H1 (cell line): ENCODE measurements around the gene DOK1. TPM values are rescaled to one million over a fixed set of nuclear protein-coding genes. Genes with fewer than 3 reads are reported as not detected.

ENCODE experiments used
- CTCF ChIA-PET: fragments of 300-600 bp; sonication (Branson Sonifier 250); formaldehyde crosslinking; loops from one replicate; lab custom pipeline; 2021; ENCODE audit not compliant: partially characterized antibody; lab: Charles Lee
- POLR2A ChIA-PET: fragments of 300-600 bp; sonication (Branson Sonifier 250); formaldehyde crosslinking; loops from one replicate; lab custom pipeline; 2021; ENCODE audit warnings: inconsistent platforms; ENCODE audit not compliant: partially characterized antibody; lab: Charles Lee
- DNase-seq, 2 experiments: peaks; one replicate each; pipeline versions ENCODE4 v3.0.0 to v3.0.0-alpha.2; 2010 to 2022; ENCODE audit warnings: low spot score in 2 of 2, low read depth in 1 of 2, mixed read lengths in 1 of 2
- FAIRE-seq: peaks from 2 replicates; lab custom pipeline; 2011; peaks lifted over from hg19 to GRCh38; lab: Jason Lieb, UNC
- H2AFZ ChIP-seq: 2 replicates; pipeline ENCODE4 v1.8.1; 2012; ENCODE audit warnings: low read length, inconsistent platforms
- H2AK5ac ChIP-seq: 2 replicates; pipeline ENCODE4 v1.6.1; 2013; ENCODE audit warnings: low read depth, low read length
- H2BK120ac ChIP-seq: replicated peaks from 2 replicates; pipeline ENCODE3; 2013; ENCODE audit warnings: low read depth, low read length, inconsistent platforms
- H2BK12ac ChIP-seq: 2 replicates; pipeline ENCODE4 v1.6.1; 2013; ENCODE audit warnings: low read depth, low read length
- H2BK15ac ChIP-seq: 2 replicates; pipeline ENCODE4 v1.6.1; 2013; ENCODE audit warnings: low read length
- H2BK20ac ChIP-seq: 2 replicates; pipeline ENCODE4 v1.6.1; 2013; ENCODE audit warnings: low read length
- H2BK5ac ChIP-seq: 2 replicates; pipeline ENCODE4 v1.6.1; 2013; ENCODE audit warnings: low read depth, low read length
- H3K14ac ChIP-seq: 2 replicates; pipeline ENCODE4 v1.6.1; 2013; ENCODE audit warnings: inconsistent platforms; ENCODE audit not compliant: insufficient read length
- H3K18ac ChIP-seq: 2 replicates; pipeline ENCODE4 v1.6.1; 2013; ENCODE audit warnings: low read length; ENCODE audit errors: extremely low read depth
- H3K23ac ChIP-seq: 2 replicates; pipeline ENCODE4 v1.6.1; 2013; ENCODE audit warnings: inconsistent platforms; ENCODE audit not compliant: insufficient read length
- H3K23me2 ChIP-seq: 2 replicates; pipeline ENCODE4 v1.6.1; 2013; ENCODE audit warnings: low read depth, low read length
- H3K27ac ChIP-seq: 2 replicates; pipeline ENCODE4 v1.6.1; 2011; ENCODE audit warnings: low read depth, low read length, inconsistent platforms
- H3K27me3 ChIP-seq, 4 experiments: replicated peaks in 1 of 4; 1 replicate in 1 of 4; 2 replicates in 3 of 4; pipeline versions ENCODE4 v1.6.1 to v1.8.1; 2011 to 2013; ENCODE audit warnings: low read length in 3 of 4, mild to moderate bottlenecking in 3 of 4, inconsistent platforms in 2 of 4, mixed read lengths in 2 of 4, moderate library complexity in 1 of 4; ENCODE audit not compliant: control insufficient read depth in 3 of 4, insufficient read depth in 3 of 4; ENCODE audit errors: extremely low read depth in 1 of 4
- H3K36me3 ChIP-seq, 4 experiments: 2 replicates each; pipeline versions ENCODE4 v1.6.1 to v1.8.1; 2011 to 2013; ENCODE audit warnings: mild to moderate bottlenecking in 4 of 4, low read length in 3 of 4, moderate library complexity in 2 of 4, control low read depth in 1 of 4, inconsistent platforms in 1 of 4; ENCODE audit not compliant: insufficient read depth in 4 of 4, control insufficient read depth in 2 of 4
- H3K4ac ChIP-seq: replicated peaks from 2 replicates; pipeline ENCODE3; 2013; ENCODE audit warnings: low read length, low read depth, mixed read lengths, inconsistent platforms; ENCODE audit not compliant: insufficient read length
- H3K4me1 ChIP-seq, 4 experiments: replicated peaks in 1 of 4; 1 replicate in 1 of 4; 2 replicates in 3 of 4; pipeline versions ENCODE4 v1.6.1 to v1.8.1; 2011 to 2013; ENCODE audit warnings: low read length in 3 of 4, inconsistent platforms in 2 of 4, mixed read lengths in 1 of 4; ENCODE audit not compliant: insufficient read depth in 4 of 4, control insufficient read depth in 3 of 4
- H3K4me2 ChIP-seq, 2 experiments: 2 replicates each; pipeline versions ENCODE4 v1.6.1 to v1.8.1; 2011 to 2013; ENCODE audit warnings: low read depth in 2 of 2, low read length in 2 of 2, control low read depth in 1 of 2, inconsistent platforms in 1 of 2, mild to moderate bottlenecking in 1 of 2; ENCODE audit not compliant: insufficient read depth in 1 of 2
- H3K4me3 ChIP-seq, 4 experiments: fragments of 200-600, 300-600 bp in 1 of 4; sonication (generic), shearing (Covaris generic), sonication (Bioruptor Twin) in 1 of 4; 2 replicates each; pipeline versions ENCODE4 v1.5.1 to v1.8.1; 2011 to 2016; ENCODE audit warnings: low read length in 4 of 4, low read depth in 3 of 4, control low read depth in 2 of 4, inconsistent platforms in 2 of 4, mild to moderate bottlenecking in 2 of 4, mixed read lengths in 1 of 4, moderate library complexity in 1 of 4; ENCODE audit not compliant: insufficient read depth in 2 of 4; ENCODE audit errors: extremely low read depth in 1 of 4
- H3K56ac ChIP-seq: replicated peaks from 2 replicates; pipeline ENCODE3; 2013; ENCODE audit warnings: low read depth, mild to moderate bottlenecking, mixed read lengths, low read length, inconsistent platforms; ENCODE audit not compliant: insufficient read length
- H3K79me1 ChIP-seq: 2 replicates; pipeline ENCODE4 v1.6.1; 2013; ENCODE audit warnings: low read depth, low read length, control low read depth
- H3K79me2 ChIP-seq, 2 experiments: 2 replicates each; pipeline versions ENCODE4 v1.6.1 to v1.8.1; 2012 to 2013; ENCODE audit warnings: low read length in 2 of 2, mild to moderate bottlenecking in 2 of 2, inconsistent platforms in 1 of 2; ENCODE audit not compliant: insufficient read depth in 2 of 2, control insufficient read depth in 1 of 2
- H3K9ac ChIP-seq, 4 experiments: replicated peaks in 1 of 4; 1 replicate in 1 of 4; 2 replicates in 3 of 4; pipeline versions ENCODE4 v1.6.1 to v1.8.1; 2011 to 2013; ENCODE audit warnings: low read depth in 3 of 4, low read length in 3 of 4, control low read depth in 2 of 4, mild to moderate bottlenecking in 2 of 4, moderate library complexity in 2 of 4, inconsistent platforms in 1 of 4; ENCODE audit errors: extremely low read depth in 1 of 4
- H3K9me3 ChIP-seq, 2 experiments: 2 replicates each; pipeline versions ENCODE4 v1.6.1 to v1.8.1; 2012 to 2013; ENCODE audit warnings: mild to moderate bottlenecking in 2 of 2, moderate library complexity in 2 of 2, control low read depth in 1 of 2, inconsistent platforms in 1 of 2, low read depth in 1 of 2, low read length in 1 of 2, mixed read lengths in 1 of 2; ENCODE audit not compliant: insufficient read depth in 2 of 2
- H4K20me1 ChIP-seq, 2 experiments: replicated peaks in 1 of 2; 2 replicates each; pipeline versions ENCODE3 to v1.8.1; 2011 to 2013; ENCODE audit warnings: inconsistent platforms in 2 of 2, low read length in 2 of 2, mild to moderate bottlenecking in 1 of 2; ENCODE audit not compliant: insufficient read depth in 2 of 2, control insufficient read depth in 1 of 2
- H4K5ac ChIP-seq: 2 replicates; pipeline ENCODE4 v1.6.1; 2013; ENCODE audit warnings: low read length, low read depth, mixed read lengths, inconsistent platforms; ENCODE audit not compliant: insufficient read length
- H4K8ac ChIP-seq: 2 replicates; pipeline ENCODE4 v1.8.0; 2013; ENCODE audit warnings: mild to moderate bottlenecking, moderate library complexity, low read length, inconsistent platforms; ENCODE audit not compliant: insufficient read depth; ENCODE audit errors: extremely low read depth
- H4K91ac ChIP-seq: replicated peaks from 2 replicates; pipeline ENCODE3; 2013; ENCODE audit warnings: low read length, mixed read lengths, inconsistent platforms; ENCODE audit not compliant: insufficient read length
- EGR1 ChIP-seq: IDR thresholded peaks from 2 replicates; pipeline ENCODE4 v1.6.1; 2011; ENCODE audit warnings: low read depth, low read length, borderline replicate concordance
- JUND ChIP-seq: IDR thresholded peaks from 2 replicates; pipeline ENCODE4 v1.6.1; 2011; ENCODE audit warnings: mild to moderate bottlenecking, improper control_type of control experiment, low read length
- MAX ChIP-seq: IDR thresholded peaks from 2 replicates; pipeline ENCODE4 v1.6.1; 2012; ENCODE audit warnings: inconsistent platforms
- RAD21 ChIP-seq, 2 experiments: IDR thresholded peaks in 1 of 2; conservative IDR thresholded peaks in 1 of 2; 2 replicates each; pipeline ENCODE4 v1.6.1; 2011; ENCODE audit warnings: low read depth in 2 of 2, low read length in 2 of 2, improper control_type of control experiment in 1 of 2, inconsistent platforms in 1 of 2, mild to moderate bottlenecking in 1 of 2, moderate library complexity in 1 of 2
- SUZ12 ChIP-seq: fragments of 200-600 bp; sonication (generic); IDR thresholded peaks from 2 replicates; pipeline ENCODE4 v1.6.1; 2012; ENCODE audit warnings: mild to moderate bottlenecking, inconsistent platforms, low read length, moderate library complexity, mixed read lengths
- WGBS, 2 experiments: shearing (Covaris generic) in 1 of 2; methylation state at CpG; one replicate each; pipeline versions ENCODE4 v1.1.6 to v1.1.7; 2013 to 2015; ENCODE audit warnings: low lambda C conversion rate in 2 of 2, mixed read lengths in 2 of 2, inconsistent platforms in 1 of 2, low coverage in 1 of 2, missing lambda C conversion rate in 1 of 2; ENCODE audit not compliant: insufficient replicate concordance in 2 of 2, insufficient coverage in 1 of 2, insufficient read length in 1 of 2; ENCODE audit errors: extremely low coverage in 1 of 2, missing lambda C conversion rate in 1 of 2; 5-methylcytosine and 5-hydroxymethylcytosine counted together
- polyA plus RNA-seq, 7 experiments: library from polyadenylated mRNA; depleted of rRNA in 3 of 7; stranded (reverse) in 5 of 7; unstranded in 2 of 7; fragments of >200 nt in 5 of 7; fragments of 200-250 nt in 2 of 7; gene quantifications; 1 replicate in 5 of 7; 2 replicates in 1 of 7; 4 replicates in 1 of 7; pipeline versions ENCODE4 v1.2.1 to v1.2.3, GENCODE V29; 2011 to 2013; ENCODE audit warnings: missing spikeins in 2 of 7, mixed read lengths in 2 of 7
- total RNA-seq: library from RNA; stranded (reverse); fragmentation: NEBNext Ultra II Directional; extraction: Animal tissue kit (Norgen Biotek cat#: 25700); gene quantifications from 2 replicates; pipeline ENCODE4 v1.2.1, GENCODE V29; 2021
- TF ChIP-seq, protein P1 (sequence below), 3 experiments: IDR thresholded peaks; 1 replicate in 2 of 3; 2 replicates in 1 of 3; pipeline versions ENCODE4 v1.5.1 to v1.6.1; 2011; ENCODE audit warnings: low read length in 3 of 3, mild to moderate bottlenecking in 3 of 3, inconsistent platforms in 2 of 3, low read depth in 1 of 3, moderate library complexity in 1 of 3; ENCODE audit not compliant: insufficient read depth in 1 of 3; ENCODE audit errors: control extremely low read depth in 1 of 3

DOK1 gene
- total and polyA plus RNA-seq, 2 of the 8 experiments (the other 6 are each of a cell fraction or from before 2014, with no cell fraction given) = 11.0 to 14.3 TPM

DNA sequence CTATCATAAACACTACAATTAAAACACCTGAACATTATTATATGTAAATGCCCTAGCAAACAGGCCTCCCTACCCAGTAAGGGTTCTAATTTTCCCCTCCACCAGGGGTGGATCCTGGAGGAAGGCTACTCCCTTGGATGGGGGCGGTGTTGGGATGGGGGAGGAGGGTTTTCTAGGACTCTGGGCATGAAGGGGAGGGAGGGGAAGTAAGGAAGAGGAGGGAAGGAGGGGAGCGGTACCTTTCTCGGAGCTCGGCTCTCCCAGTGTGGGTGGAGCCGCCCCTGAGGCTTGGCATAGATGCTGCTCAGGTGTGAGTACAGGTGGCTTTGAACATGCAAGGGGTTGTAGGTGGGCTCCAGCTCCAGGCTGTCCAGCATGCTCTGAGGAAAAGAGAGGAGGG is 5.4 kb downstream of the DOK1 start:
- Histone ChIP-seq H2AFZ (no peak overlapping the region), H3K79me2 (no peaks in the 10 kb centered on the region), H3K9me3 (no peaks in the 10 kb centered on the region), H2BK5ac (no peak overlapping the region), H3K23me2 (peaks cover 5% of the 10 kb centered on the region; the same call in 1 of the 2 replicates), H3K9ac (no peak overlapping the region), H2AK5ac (no peak overlapping the region), H3K4me3 (no peak overlapping the region), H3K79me1 (no peaks in the 10 kb centered on the region), H3K4me1 (peaks cover 0 to 7% (median 5%) of the 10 kb centered on the region in 4 experiments; a peak in 6 of 7 replicates), H2BK20ac (no peak overlapping the region), H3K27me3 (peaks cover 0 to 28% (median 22%) of the 10 kb centered on the region in 4 experiments; a peak in 6 of 7 replicates), H4K8ac (no peak overlapping the region), H3K36me3 (no peaks in the 10 kb centered on the region; a peak in 1 of 8 replicates), H3K18ac (no peak overlapping the region), H2BK12ac (0 out of 2 replicates have a peak overlapping the region, but pooled peaks have one; percentile 23), H2BK120ac (no peak overlapping the region), H2BK15ac (no peak overlapping the region), H3K56ac (no peak overlapping the region), H3K23ac (no peak overlapping the region), H4K20me1 (peaks cover 0 to 4% of the 10 kb centered on the region in 2 experiments), H3K4me2 (peak overlapping the region; percentile 8 to 15; a peak in 2 of 4 replicates), H3K14ac (no peak overlapping the region), H4K91ac (no peak overlapping the region), H3K4ac (no peak overlapping the region), H4K5ac (no peak overlapping the region), H3K27ac (no peak overlapping the region)
- TF ChIP-seq MAX = no peak
- no peak for TF ChIP-seq JUND
- TF ChIP-seq RAD21 (IDR thresholded peaks at IDR 0.05 in 1 of 2, conservative IDR thresholded peaks at IDR 0.05 in 1 of 2; ENCODE audit: low read depth in 2 of 2, low read length in 2 of 2) = 0 out of 4 replicates have a peak, but pooled peaks of 1 of the 2 experiments have one; percentile 3
- peak; percentile 17; the same call in 1 of the 2 replicates for TF ChIP-seq EGR1
- TF ChIP-seq, protein P1, sequence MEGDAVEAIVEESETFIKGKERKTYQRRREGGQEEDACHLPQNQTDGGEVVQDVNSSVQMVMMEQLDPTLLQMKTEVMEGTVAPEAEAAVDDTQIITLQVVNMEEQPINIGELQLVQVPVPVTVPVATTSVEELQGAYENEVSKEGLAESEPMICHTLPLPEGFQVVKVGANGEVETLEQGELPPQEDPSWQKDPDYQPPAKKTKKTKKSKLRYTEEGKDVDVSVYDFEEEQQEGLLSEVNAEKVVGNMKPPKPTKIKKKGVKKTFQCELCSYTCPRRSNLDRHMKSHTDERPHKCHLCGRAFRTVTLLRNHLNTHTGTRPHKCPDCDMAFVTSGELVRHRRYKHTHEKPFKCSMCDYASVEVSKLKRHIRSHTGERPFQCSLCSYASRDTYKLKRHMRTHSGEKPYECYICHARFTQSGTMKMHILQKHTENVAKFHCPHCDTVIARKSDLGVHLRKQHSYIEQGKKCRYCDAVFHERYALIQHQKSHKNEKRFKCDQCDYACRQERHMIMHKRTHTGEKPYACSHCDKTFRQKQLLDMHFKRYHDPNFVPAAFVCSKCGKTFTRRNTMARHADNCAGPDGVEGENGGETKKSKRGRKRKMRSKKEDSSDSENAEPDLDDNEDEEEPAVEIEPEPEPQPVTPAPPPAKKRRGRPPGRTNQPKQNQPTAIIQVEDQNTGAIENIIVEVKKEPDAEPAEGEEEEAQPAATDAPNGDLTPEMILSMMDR (IDR thresholded peaks at IDR 0.05; ENCODE audit: control extremely low read depth in 1 of 3, insufficient read depth in 1 of 3, low read depth in 1 of 3, low read length in 3 of 3) = peak in 1 of 3 experiments; percentile 4; a peak in 1 of 4 replicates
- no peak for TF ChIP-seq SUZ12
- FAIRE-seq (no peak), DNase-seq (no peak)
- 29% methylated on average over 5 of the region's 5 CpGs; no CpG with 5 or more reads in 1 of the 2 experiments for WGBS, 2 experiments
- ChIA-PET POLR2A (interaction anchor here (1.0 to 2.2 kb wide), 3 partner anchors 18 to 119 kb away, joined by 3 to 10 read pairs (median 3); partner anchors contain the start of genes AUP1 and HTRA2), CTCF (interaction anchor here (0.8 to 7.5 kb wide), 7 partner anchors 12 to 79 kb away, joined by 3 to 56 read pairs (median 4); no protein-coding TSS in a partner anchor)
